Transverse colon (tissue), 1 donor: ENCODE measurements around the gene PIEZO2.

Experiments used
- EP300 ChIP-seq: sonication (generic); formaldehyde crosslinking; IDR thresholded peaks from one replicate; pipeline ENCODE4 v1.6.1; 2017; ENCODE audit warnings: antibody characterized with exemption, low read depth
- POLR2A ChIP-seq: fragments of 450-650 bp; IDR thresholded peaks from one replicate; pipeline ENCODE4 v1.6.1; 2016; ENCODE audit warnings: antibody characterized with exemption, mild to moderate bottlenecking, moderate library complexity

DNA sequence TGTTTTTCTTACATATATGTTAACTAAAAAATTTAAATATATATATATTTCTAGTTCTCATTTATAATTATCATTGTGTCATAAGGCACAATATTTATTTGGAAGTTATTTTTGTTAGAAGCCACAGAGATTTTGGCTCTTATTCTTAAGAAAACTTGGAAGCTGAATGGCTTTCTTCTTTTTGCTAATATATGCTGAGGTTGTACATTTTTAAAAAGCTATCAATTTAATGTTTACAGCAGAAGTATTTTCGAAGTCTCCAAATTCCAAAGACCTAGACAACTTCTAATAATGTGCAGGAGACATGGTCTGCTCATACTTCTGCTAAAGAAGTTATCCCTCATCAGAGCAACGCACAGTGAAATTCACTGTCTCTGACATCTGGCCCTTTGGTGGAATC lies 3.7 kb upstream of the PIEZO2 start:
- no peak for TF ChIP-seq POLR2A
- no peak for TF ChIP-seq EP300
